OCI-LY1 (cell line): ENCODE data around the gene C2.

Experiments
- CTCF ChIP-seq: fragments of 200-600 bp; sonication (generic), shearing (Covaris generic); IDR thresholded peaks from 2 replicates; pipeline ENCODE4 v1.5.1; 2017; ENCODE audit warnings: mild to moderate bottlenecking, antibody characterized with exemption, low read length, moderate library complexity, mixed read lengths
- EZH2 ChIP-seq: fragments of 200-600 bp; sonication (generic), shearing (Covaris generic); IDR thresholded peaks from 2 replicates; pipeline ENCODE4 v1.8.0; 2017; ENCODE audit warnings: borderline replicate concordance, mixed run types, mild to moderate bottlenecking, antibody characterized with exemption, low read length, moderate library complexity, mixed read lengths

GRCh38 chr6:31882344-31882743, 45.2 kb upstream of the C2 start:
- TF ChIP-seq EZH2 (no peak), CTCF (no peak)
